HG03025 (cell line): ENCODE results near the gene ADAMTS2.

Source experiments
- ATAC-seq: cut with Tn5 transposase; IDR thresholded peaks from one replicate; pipeline ENCODE4 v1.9.1; 2021; ENCODE audit warnings: mild to moderate bottlenecking, moderate library complexity; ENCODE audit not compliant: unreplicated experiment, low FRiP score

The ADAMTS2 gene

GRCh38 chr5:179240561-179240960, 104.7 kb downstream of the ADAMTS2 start:
- ATAC-seq, result no peak

DNA sequence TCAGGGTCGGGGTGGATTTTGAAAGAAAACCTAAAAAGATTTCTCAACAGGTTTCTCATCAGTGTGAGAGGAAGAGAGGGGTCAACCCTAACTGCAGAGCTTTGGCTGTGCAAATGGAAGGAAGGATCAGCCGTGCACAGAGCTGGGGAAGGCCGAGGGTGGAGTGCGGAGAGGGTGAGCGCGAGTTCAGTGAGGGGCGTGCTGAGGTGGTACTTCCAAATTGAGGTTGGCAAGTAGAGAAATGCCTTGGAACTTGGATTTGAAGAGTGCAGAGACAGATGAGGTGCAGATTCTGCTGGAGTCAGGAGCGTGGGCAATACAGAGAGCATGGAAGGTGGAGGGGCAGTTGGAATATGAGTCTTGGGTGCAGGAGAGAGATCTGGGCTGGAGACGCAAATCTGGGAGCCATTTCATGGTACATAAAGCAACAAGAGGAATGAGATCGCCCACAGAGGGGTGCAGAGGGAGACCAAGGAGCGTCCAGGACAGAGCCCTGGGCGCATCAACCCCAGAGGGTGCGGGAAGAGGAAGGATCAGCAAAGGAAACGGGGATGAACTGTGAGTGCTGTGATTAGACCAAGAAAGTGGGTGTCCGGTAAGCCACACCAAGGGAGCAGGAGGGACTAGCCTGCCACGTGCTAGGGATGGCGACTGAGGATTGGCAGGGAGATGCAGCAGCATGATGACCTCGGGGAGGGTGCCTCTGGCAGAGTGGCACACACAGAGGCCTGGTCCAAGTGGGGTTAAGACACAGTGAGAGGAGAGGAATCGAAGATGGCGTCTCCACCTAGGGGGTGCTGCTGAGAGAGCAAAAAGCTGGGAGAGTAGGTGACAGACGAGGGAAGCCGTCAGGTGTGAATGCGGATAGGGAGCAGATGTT, 105.8 kb downstream of the ADAMTS2 start:
- ATAC-seq, result no peak

GRCh38 chr5:179238628-179238970, 106.7 kb downstream of the ADAMTS2 start:
- no peak for ATAC-seq

DNA sequence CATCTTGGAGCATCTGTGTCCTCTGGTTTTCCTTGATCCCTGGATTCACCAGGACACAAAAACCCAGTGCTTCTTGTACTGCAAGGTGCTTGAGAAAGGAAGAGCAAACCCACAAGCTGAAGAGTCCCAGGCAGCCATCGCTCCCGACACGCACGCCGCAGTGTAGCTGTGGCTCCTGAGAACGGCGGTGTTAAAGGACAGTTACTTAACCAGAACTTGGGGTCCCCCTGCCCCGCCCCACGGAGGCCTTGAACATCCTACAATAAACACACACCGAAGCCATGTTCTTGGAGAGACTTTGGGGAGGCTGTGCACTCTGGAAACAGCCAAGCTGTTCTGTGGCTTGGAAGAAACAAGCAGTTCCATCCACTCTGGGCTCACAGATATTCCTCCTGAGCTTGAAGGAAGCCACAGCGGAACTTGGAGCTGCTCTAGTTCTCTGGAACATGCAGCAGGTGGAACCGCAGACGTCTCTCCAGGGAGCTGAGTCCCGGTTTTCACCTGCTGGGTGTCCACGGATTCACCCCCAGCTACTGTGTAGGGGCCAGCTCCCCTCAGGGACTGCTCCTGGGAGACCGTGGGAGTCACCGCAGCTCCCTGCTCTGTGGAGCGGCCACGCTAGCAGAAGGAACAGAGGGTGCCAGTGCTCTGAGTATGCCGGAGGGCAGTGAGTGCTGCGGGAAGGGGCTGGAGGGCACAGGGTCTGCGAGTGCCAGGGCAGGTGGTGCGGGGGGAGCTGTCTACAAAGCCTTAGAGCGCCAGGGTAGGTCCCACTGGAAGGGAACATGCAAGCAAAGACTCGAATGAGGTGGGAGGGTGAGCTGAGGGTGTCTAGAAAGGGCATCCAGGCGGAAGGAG, 107.3 kb downstream of the ADAMTS2 start:
- ATAC-seq, result no peak

DNA sequence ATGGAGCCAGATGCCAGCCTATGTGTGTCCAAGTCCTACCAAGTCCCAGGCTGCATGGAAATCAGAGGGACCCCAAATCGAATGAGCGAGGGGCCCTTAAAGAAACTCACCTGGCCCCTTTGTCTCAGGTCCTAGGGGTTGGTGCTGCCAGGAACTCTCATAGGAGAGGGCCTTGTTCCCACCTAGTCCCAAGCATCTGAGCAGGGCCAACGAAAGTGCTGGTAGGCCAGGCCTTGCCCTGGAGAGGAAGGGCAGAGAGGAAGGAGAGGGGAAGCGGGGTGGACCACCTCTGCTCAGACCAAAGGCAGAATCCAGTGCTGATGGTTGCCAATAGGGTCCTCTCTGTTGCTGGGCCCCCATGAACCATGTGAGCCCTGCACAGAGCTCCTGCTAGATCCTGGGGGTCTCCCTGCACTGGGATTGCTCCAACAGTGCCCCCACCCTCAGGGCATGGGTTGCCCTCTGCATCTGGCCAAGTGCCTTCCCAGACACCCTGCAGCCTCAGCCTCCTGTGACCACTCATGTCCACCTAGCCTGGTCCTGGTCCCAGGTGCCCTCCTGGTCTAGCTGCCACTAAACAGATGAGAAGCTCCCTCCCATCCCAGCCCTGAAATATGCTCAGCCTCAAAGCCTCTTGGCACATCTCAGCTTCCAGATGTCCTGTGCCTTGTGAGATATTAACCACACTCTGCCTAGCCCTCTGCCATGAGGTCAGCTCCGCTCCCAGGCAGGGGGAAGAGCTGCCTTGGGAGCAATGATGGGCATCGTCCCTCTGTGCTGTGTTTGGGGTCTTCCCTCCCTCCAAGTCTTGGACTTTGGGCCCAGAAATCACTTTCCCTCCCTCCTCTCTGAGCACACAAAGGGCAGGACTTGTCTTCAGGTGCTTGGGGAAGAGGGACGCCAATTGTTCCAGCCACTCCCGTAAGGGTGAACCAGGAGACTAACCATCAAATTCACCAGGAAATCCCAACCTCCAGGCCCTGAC, 109.6 kb downstream of the ADAMTS2 start:
- no peak for ATAC-seq

DNA sequence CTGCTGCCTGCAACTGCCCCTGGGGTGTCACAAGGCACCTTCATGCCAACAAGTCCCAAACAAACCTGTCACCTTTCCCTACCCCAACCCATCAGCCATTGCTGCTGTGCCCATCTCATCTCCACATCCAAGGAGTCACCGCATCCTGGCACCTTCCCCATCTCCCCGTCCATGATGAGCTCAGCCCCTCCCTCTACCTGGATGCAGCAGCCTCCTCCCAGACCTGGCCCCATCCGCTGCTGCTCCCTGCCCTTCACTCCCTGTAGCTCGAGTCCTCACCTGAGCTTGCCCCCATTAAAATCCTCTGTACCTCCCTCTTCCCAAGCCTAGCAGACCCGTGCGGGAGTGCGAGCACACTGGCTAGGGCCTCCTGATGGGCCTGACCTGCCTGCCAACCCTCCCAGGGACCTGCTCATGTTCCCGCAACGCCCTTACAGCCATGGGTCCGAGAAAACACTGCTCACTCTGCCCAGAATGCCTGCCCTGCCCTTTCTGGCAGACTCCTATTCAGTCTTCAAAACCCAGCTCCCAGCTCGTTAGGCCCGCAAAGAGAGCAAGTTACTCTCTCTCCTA, 110.6 kb downstream of the ADAMTS2 start:
- no peak for ATAC-seq

DNA sequence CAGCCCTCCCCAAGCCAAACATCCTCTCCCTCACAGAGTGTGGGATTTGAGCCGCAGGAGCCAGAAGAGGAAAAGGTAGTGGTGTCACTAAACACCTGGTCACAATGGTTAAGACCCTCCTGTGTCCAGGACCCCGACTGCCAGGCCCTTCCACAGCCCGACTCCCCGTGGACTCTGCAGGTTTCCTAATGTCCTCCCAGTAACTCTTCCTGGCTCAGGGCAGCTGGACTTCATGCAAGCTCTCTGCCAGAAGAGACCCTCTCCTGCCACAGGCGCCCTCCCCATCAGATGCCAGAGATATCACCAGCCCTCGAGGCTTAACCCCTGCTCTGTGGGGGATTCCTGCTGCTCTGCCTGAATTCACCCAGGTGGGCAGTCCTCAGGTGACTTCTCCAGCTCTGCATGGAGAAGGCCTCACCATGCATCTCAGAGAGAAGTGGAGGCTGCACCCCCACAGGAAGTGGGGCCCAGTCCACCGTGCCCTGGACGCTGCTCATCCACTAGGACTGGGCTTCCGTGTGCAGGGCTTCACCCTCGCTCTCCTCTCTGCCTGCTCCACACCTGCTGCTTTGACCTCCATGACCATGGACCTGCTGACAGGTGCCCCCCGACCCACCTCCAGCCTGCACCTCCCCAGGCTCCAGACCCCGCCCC, 111.2 kb downstream of the ADAMTS2 start:
- ATAC-seq, result no peak

DNA sequence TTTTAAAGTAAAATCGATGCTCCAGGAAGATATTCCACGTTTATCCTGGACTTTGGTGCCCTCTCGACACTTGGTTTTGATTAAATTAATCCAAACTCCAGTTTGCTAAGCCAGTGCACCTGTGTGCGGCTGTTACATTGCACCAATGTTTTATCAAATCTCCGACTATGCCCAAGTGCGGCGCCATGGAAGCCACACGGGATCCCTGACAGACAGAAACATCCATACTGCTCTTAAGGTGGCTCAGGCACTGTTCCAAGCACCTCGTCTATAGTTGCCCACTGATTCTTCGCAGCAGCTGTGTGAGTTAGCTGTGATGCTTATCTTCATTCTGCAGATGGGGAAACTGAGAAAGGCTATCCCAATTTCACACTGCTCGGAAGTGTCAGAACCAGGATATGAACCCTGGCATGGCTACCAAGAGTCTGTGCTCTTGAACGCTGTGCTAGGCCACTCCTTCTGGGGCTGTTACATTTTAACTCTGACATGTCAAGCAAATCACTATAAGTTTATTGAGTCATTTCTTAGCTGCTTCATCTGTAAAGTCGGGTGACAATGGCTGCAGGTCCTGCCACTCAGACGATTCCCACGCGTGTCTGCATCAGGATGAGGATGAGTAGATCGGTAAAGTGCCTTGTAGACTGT, 113.0 kb downstream of the ADAMTS2 start:
- no peak for ATAC-seq

DNA sequence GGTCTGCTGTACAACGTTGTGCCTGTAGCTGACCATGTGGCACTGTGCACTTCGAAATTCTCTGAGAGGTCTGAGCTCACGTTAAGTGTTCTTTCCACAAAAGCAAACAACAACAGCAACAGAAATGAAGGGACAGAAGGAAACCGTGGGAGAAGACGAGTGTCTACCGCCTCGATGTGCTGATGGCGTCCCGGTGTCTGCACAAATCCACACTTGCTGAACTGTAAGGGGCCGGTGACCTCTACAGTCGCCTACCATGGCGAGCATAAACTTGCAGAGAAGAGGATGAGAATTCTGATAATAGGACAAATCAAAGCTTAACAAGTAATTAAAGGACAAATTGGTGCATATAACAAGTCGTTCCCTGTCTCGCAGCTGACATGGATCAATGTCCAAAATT, 114.0 kb downstream of the ADAMTS2 start:
- no peak for ATAC-seq

- no peak for ATAC-seq
These were observed 115.2 kb downstream of the ADAMTS2 start for GRCh38 chr5:179230061-179230461.

GRCh38 chr5:179229331-179229831, 115.9 kb downstream of the ADAMTS2 start:
- no peak for ATAC-seq

DNA sequence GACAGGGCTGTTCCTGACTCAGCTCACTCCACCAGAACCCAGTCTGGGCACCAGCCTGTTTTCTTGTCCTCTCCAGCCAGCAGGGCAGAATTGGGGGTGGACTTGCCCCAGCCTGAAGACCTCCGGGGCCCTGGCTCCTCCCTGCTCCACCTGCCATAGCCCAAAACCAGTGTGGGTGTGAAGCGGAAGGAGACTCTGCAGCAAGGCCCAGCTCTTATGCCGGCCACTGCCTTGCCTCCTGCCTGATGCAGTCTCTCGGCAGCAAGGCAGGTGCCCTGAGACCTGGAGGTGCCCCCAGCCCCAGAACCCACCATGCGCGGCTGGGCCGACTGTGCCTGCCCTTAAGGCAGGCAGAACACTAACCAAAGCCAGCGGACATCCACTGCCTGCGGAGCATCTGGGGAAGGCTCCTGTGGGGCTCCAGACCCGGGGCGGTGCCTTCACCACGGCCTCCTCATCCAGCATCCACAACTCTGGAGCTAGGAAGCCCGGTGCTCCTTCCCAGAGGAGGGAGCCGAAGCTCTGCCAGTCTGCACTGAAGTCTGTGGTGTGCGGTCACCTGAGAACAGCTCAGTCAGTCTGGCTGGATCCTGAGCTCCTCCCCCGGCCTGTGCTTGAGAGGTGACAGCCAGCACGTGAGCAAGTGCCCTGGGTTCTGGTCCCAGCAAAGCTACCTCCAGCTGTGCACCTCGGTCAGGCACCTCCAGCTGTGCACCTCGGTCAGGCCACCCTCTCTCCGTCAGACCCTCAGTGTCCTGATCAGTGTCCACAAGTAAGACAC, 116.7 kb downstream of the ADAMTS2 start:
- ATAC-seq, result no peak

- ATAC-seq, result no peak
These were observed 117.5 kb downstream of the ADAMTS2 start for GRCh38 chr5:179227580-179228311.

- ATAC-seq, result no peak
These were observed 118.1 kb downstream of the ADAMTS2 start for GRCh38 chr5:179227229-179227579.

- ATAC-seq, result no peak
These were observed 118.6 kb downstream of the ADAMTS2 start for GRCh38 chr5:179226696-179227095.

DNA sequence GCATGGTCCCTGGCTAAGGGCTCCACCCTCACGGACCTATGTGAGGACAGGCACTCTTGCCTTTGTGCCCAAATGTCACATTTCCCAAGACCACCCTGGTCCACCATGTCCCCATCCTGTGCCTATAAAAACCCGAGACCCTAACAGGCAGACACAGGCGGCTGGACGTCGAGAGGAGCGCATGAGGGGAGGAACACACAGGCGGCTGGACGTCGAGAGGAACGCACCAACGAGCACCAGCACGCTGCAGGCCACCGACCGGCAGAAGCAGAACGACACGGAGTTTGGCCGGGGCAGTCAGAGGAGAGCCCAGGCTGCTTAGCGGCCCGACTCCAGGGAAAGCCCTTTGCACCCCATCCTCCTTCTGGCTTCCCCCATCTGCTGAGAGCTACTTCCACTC, 119.9 kb downstream of the ADAMTS2 start:
- ATAC-seq, result no peak

GRCh38 chr5:179224741-179225140, 120.5 kb downstream of the ADAMTS2 start:
- no peak for ATAC-seq

GRCh38 chr5:179223961-179224360, 121.3 kb downstream of the ADAMTS2 start:
- no peak for ATAC-seq
